ENCODE measurements around the gene FXYD3.
"Not testable (repeated sequence)": the region's sequence is repeated elsewhere in the genome, so short reads cannot be mapped to it uniquely, and the experiment has no call there.

FXYD3 gene

DNA sequence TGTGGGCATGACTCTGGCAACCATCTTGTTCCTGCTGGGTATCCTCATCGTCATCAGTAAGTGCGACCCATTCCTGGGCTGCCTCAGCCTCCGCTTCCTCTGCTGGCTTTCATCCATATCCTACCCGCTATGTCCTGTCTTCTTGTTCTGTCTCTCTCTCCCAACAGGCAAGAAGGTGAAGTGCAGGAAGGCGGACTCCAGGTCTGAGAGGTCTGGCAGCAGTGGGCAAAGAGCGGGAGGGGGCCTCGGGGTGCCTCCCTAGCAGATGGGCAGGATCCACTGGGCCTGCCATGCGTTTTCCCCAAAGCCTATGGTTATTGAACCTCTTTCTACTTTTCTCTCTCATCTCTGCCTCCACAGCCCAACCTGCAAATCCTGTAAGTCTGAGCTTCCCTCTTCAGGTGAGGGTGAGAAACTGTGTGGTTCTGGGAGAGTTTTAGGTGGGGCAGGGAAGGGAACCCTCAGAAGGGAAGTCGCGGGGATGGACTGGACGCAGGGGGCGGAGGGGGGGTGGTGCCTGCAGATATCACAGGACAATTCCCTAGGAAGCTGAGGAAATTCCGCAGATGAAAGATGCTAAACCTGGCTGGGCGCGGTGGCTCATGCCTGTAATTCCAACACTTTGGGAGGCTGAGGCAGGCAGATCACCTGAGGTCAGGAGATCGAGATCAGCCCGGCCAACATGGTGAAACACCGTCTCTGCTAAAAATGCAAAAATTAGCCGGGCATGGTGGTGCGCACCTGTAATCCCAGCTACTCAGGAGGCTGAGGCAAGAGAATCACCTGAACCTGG is 35.8 kb downstream of the FXYD3 start:
- DNase-seq (ENCODE audit: low read depth): no peak
- TF ChIP-seq, protein P1, sequence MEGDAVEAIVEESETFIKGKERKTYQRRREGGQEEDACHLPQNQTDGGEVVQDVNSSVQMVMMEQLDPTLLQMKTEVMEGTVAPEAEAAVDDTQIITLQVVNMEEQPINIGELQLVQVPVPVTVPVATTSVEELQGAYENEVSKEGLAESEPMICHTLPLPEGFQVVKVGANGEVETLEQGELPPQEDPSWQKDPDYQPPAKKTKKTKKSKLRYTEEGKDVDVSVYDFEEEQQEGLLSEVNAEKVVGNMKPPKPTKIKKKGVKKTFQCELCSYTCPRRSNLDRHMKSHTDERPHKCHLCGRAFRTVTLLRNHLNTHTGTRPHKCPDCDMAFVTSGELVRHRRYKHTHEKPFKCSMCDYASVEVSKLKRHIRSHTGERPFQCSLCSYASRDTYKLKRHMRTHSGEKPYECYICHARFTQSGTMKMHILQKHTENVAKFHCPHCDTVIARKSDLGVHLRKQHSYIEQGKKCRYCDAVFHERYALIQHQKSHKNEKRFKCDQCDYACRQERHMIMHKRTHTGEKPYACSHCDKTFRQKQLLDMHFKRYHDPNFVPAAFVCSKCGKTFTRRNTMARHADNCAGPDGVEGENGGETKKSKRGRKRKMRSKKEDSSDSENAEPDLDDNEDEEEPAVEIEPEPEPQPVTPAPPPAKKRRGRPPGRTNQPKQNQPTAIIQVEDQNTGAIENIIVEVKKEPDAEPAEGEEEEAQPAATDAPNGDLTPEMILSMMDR (conservative IDR thresholded peaks at IDR 0.05; ENCODE audit: low read length): no peak
- H3K4me3 ChIP-seq (ENCODE audit: low read length): no peak overlapping the region

DNA sequence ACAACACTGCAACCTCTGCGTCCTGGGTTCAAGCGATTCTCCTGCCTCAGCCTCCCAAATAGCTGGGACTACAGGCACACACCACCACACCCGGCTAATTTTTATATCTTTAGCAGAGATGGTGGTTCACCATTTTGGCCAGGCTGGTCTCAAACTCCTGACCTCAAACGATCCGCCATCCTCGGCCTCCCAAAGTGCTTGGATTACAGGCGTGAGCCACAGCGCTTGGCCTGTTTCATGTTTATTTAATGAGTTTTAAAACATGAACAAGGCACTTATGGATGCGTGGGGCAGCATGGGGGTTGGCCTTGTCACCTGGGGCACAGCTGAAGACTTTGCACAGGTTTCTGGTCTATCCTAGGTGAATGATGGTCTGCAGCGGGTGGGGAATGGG is 37.5 kb downstream of the FXYD3 start:
- not testable (repeated sequence) for DNase-seq (ENCODE audit: low read depth); H3K4me3 ChIP-seq (ENCODE audit: low read length)

DNA sequence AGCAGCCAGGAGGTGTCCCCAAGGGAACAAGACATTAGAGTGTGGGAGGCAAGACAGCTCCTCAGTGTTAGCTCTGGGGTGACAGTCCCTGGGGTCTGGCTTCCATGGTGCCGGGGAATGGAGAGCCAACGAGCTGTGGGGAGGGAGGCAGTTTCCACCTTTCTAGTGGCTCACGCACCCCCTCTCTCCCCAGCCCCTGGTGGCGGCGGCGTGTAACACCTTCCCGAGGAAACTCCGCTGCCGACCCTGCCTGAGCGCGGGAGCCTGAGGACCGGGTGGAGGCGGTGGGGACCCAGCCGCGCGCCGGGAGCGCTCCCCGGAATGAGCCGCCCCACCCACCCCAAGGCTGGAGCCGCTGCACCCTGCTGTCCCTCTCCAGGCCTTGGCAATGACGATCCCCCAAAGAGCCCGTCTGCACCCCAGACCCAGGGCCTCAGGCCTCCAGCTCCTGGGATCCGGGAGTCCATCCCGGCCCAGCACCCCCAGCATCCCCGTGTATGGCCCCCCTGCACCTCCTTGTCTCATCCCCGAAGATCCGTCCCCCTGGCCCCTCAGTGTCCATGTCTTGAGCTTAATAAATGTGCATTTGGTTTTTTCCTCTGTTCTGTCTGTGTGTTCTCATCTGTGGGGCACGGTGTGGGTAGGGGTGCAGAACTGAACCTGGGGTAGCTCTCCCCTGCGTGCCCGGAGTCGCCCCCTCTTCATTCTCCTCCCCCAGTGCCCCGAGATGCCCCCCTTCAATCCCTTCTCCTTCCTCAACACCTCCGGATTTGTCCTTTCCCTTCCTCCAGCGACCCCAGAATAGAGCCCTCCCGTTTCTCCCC is 38.3 kb downstream of the FXYD3 start:
- DNase-seq (ENCODE audit: low read depth): peak; percentile 33
- TF ChIP-seq, protein P1 (conservative IDR thresholded peaks at IDR 0.05; ENCODE audit: low read length): peak; percentile 63
- H3K4me3 ChIP-seq (ENCODE audit: low read length): peak overlapping the region; percentile 89

DNA sequence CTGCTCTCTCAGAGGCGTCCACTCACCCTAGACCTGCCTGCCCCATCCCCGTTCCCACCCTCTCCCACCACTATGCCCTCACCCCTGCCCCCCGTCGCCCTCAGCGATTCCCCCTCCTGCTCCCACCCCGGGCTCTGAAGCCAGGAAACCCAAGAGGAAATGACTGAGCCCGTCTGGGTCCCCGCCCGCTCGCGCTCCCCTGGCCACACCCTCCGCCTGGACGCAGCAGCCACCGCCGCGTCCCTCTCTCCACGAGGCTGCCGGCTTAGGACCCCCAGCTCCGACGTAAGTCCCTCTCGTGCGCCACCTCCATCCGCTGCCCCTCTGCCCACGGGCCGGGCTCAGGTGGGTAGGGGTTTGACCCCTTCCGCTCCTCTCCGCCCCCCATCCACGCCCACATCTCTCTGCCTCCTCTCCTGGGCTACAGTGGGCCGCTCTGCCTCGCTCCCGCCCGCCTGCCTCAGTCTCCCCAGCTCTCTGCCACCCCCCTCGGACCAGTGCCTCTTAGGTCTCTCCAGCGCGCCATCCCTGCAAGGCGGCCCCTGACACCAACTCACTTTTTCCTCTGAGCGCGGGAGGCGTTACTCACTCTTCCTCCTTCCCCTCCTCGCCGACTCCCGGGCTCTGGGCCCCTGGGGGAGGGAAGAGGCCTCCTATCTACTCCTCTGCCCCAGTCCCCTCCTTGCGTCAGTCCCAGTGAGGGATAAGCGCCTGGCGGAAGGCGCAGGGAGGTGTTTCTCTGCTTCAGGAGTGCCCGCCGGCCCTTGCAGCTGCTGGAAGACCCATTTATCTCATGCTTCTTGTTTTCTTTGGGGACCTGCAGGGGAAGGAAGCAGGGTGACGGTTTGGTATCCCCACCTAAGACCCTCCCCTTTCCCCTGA is 39.1 kb downstream of the FXYD3 start, which contains the start of gene FXYD5:
TSS of gene FXYD5 (plus strand) at position 211 of the 882 bp plus-strand sequence. CDS start 816 bp downstream, outside the sequence.
- peak; percentile 76 for DNase-seq (ENCODE audit: low read depth)
- TF ChIP-seq, protein P1 (conservative IDR thresholded peaks at IDR 0.05; ENCODE audit: low read length): peak; percentile 23
- H3K4me3 ChIP-seq (ENCODE audit: low read length): peak within 1 kb of the TSS; percentile 89

DNA sequence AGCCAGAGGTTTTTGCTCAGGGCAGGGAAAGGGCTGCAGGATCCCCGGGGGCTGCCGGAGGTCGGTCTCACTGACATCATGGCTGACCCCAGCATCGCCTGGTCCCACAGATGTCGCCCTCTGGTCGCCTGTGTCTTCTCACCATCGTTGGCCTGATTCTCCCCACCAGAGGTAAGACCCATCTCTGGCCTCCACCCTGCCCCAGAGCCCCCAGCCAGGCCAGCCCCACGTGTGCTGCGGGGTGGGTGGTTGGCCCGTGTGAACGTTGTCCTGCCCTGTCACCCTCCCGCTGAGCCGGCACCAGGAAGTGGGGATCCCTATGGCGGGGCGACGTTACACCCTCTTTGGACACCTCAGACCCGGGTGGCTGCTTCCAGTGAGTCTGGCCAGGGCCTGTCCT is 39.8 kb downstream of the FXYD3 start:
- TF ChIP-seq, protein P1 (conservative IDR thresholded peaks at IDR 0.05; ENCODE audit: low read length): no peak
- H3K4me3 ChIP-seq (ENCODE audit: low read length): peak overlapping the region; percentile 89
- no peak for DNase-seq (ENCODE audit: low read depth)

DNA sequence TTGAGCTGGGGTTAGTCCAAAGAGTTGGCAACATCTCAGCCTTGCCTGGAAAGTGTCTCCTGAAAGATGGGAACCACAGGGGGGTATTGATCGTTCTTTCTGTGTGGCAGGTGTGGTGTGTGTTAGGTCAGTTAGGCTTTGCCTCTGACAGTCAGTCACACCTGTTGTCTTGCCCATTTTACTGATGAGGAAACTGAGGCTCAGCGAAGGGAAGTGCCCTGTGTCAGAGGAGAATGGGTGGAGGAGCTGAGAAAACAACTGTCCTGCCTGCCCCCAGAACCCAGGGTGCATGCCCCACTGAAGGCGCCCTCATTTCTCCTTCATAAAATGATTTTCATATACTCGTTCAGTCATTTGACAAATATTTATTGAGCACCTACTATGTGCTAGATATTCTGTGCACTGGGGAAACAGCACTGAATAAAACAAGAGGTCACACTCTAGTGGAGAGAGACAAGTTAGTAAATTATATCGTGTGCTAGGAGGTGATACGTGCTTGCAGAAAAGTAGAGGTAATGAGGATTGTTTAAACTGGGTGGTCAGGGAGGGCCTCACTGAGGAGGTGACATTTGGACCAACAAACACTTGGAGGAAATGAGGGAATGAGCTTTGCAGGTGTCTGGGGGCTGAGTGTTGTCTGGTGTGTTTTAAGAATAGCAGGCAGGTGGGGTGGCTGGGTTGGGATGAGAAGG is 40.5 kb downstream of the FXYD3 start:
- peak overlapping the region; percentile 89 for H3K4me3 ChIP-seq (ENCODE audit: low read length)
- no peak for DNase-seq (ENCODE audit: low read depth)
- TF ChIP-seq, protein P1 (conservative IDR thresholded peaks at IDR 0.05; ENCODE audit: low read length): no peak
